VCaP (cell line): ENCODE results near the gene GPR148.

Experiments used
- H3K27ac ChIP-seq: fragments of 450-650 bp; 2 replicates; pipeline ENCODE4 v1.5.1; 2017
- CTCF ChIP-seq: fragments of 450-650 bp; conservative IDR thresholded peaks from 2 replicates; pipeline ENCODE4 v1.5.1; 2017; ENCODE audit warnings: mild to moderate bottlenecking, moderate library complexity

GPR148 gene

DNA sequence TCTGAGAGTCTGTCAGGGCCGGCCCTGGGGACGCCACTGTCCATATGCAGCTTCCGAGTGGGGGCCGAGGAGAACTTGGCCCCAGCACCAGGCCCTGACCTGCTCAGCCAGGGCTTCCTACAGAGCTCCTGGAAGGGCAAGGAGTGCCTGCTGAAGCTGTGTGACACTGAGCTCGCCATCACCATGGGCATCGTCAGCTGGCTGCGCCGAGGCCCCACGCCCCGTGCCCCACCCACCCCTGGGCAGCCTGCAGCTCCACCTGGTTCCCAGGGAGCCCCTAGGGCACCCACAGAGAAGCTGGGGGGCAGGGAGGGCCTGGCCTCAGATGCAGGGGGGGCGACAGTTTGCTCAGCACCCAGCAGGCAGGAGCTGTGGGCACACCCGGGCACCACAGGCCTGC lies 34.5 kb downstream of the GPR148 start:
- H3K27ac ChIP-seq = no peak overlapping the region
- TF ChIP-seq CTCF = no peak

GRCh38 chr2:130764035-130764820 lies 35.4 kb downstream of the GPR148 start:
- no peak for TF ChIP-seq CTCF
- H3K27ac ChIP-seq = no peak overlapping the region

DNA sequence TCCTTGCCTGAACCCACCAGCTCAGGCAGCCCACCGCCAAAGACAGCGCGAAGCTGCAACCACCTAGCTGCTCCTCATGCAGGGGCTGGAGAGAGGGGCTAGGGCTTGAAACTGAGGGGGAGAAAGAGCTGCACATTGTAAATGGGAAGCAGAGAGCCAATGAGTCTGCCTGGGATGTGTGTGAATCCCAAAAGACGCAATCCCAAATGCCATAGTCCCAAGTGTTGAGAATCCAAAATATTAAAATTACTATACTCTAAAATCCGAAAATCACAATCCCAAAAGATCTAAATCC lies 35.9 kb downstream of the GPR148 start:
- TF ChIP-seq CTCF = no peak
- no peak overlapping the region for H3K27ac ChIP-seq

DNA sequence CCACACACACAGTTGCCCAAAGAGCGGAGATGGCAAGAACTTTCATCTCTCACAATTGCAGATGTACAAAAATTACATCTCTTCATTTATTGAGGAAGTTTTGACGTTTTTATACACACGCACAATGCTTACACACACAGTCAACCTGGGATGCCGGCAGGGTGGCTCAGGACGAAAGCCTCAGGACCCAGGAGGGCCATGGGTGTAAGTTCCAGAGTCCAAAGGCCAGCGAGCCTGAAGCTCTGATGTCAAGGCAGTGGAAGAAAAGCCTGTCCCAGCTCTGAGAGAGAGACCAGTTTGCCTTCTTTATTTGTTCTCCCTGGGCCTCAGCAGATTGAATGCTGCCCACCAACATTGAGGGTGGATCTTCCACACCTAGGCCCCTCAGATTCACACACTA lies 36.6 kb downstream of the GPR148 start:
- no peak overlapping the region for H3K27ac ChIP-seq
- TF ChIP-seq CTCF = no peak

- H3K27ac ChIP-seq = no peak overlapping the region
- no peak for TF ChIP-seq CTCF
Observed at GRCh38 chr2:130766037-130766436, 37.2 kb downstream of the GPR148 start.

DNA sequence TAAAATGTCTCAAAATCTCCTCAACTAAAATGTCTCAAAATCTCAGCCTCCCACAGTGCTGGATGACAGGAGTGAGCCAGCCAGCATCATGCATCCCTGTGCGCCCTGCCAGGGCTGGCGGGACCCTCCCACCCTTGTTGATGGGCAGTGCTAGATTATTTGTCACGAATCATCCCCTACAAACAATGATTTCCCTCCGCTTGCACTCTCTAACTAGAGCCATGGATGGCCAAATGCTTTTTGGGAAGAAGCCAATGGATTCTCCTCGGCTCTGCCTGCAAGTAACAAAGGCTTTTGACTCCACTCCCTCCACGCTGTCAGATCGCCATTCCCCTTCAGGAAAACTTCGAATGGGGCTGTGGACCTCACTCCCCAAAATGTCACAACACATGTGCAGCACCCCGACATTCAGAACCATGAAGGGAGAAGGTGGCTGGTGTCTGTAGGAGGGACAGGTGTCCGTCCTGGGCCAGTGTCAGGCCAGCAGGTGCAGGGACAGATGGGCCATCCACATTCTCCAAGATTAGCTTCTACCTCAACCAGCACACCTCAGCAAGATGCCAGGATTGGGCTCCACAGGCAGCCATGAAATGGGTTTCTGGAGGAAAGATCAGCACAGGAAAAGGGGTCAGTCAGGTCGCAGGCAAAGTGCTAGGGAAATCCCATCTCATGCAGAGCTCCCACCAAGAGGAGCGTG lies 38.0 kb downstream of the GPR148 start:
- TF ChIP-seq CTCF = no peak
- no peak overlapping the region for H3K27ac ChIP-seq

- TF ChIP-seq CTCF = no peak
- no peak overlapping the region for H3K27ac ChIP-seq
Observed at GRCh38 chr2:130767408-130767775, 38.5 kb downstream of the GPR148 start.
